Coronary artery (tissue), 2 donors: ENCODE results near the gene BTG4.

Source experiments
- DNase-seq: peaks from one replicate; pipeline ENCODE4 v3.0.0-alpha.2; 2017; ENCODE audit warnings: low spot score
- H3K27ac ChIP-seq, 2 donors: fragments of 200-600 bp; sonication (generic); one replicate each; pipeline ENCODE4 v1.5.1; 2016 to 2019
- H3K4me3 ChIP-seq: fragments of 200-600 bp; sonication (generic); 2 replicates; pipeline ENCODE4 v1.5.1; 2016; ENCODE audit warnings: mild to moderate bottlenecking, moderate library complexity
- TF ChIP-seq, protein P1 (sequence below): fragments of 200-600 bp; sonication (generic); IDR thresholded peaks from one replicate; pipeline ENCODE4 v1.5.1; 2019; ENCODE audit warnings: antibody characterized with exemption

The BTG4 gene

DNA sequence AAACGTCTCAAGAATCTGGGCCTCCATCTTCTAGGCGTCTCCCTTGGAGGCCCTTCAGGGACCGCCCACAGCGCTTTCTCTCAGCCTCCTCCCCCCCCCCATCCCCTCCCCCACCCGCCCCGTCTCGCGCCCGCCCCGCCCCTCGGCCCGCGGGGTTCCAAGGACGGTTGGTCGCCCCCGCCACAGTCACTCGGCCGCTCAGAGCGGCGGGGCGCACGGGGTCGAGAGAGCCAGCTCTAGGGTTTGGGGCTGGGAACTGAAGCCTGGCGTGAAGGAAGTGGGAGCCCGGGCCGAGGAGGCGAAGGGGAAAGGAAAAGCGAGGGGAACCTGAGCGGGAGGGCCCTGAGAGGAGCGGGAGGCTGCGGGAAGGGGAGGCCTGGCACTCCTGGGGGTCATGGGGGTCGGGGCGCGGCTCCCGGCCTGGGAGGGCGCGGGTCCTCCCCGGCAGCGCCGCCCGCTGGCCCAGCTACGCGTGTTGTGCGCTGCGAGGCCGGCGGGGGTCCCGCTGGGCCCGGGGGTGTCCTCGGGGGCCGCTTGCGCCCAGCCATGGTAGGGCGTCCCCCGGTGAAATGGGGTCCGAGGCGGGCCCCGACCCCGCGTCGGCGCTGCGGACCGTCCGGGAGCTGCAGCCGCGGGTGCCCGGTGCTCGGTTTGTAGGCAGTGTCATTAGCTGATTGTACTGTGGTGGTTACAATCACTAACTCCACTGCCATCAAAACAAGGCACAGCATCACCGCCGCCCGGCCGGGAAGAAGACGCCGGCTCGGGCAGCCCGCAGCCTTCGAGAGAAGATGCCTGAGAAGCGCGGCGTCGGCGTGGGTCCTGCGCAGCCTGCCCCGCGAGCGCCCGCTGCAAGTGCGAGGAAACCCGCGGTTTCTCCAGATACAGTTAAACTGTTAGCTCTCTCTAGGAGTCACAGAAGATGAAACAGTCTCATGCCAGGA is at the start of gene BTG4:
Gene BTG4 (minus strand): TSS at position 91 of the 944 bp plus-strand sequence. CDS start 13,610 bp downstream, outside the sequence.
- TF ChIP-seq, protein P1, sequence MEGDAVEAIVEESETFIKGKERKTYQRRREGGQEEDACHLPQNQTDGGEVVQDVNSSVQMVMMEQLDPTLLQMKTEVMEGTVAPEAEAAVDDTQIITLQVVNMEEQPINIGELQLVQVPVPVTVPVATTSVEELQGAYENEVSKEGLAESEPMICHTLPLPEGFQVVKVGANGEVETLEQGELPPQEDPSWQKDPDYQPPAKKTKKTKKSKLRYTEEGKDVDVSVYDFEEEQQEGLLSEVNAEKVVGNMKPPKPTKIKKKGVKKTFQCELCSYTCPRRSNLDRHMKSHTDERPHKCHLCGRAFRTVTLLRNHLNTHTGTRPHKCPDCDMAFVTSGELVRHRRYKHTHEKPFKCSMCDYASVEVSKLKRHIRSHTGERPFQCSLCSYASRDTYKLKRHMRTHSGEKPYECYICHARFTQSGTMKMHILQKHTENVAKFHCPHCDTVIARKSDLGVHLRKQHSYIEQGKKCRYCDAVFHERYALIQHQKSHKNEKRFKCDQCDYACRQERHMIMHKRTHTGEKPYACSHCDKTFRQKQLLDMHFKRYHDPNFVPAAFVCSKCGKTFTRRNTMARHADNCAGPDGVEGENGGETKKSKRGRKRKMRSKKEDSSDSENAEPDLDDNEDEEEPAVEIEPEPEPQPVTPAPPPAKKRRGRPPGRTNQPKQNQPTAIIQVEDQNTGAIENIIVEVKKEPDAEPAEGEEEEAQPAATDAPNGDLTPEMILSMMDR, result no peak
- no peak for DNase-seq
- Histone ChIP-seq H3K4me3 (peak within 1 kb of the TSS; percentile 69), H3K27ac (no peak within 1 kb of the TSS)

DNA sequence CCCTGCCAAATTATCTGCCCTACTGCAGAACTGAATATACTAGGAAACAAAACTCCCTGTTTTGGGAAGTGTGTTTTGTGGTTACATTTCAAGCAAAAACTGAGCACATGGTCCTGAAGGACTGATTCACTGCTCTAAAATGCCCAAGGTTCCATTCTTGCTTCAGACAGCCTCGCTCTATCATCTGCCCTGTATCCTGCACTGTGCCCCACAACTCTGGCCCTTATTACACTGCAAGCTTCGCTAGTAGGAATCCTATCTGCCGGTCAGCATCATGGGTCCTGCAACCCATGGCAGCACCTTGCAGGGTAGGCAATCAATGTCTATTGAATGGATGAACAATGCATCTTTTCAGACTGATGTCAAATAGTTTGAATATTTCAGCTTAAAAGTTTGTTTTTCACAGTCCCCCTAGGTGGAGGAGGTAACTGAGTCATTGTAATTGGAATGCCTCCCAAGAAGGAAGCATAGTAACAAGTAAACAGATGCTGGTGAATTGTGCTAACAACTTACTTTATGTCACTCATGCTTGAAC is 49.7 kb upstream of the BTG4 start:
- H3K27ac ChIP-seq, result no peak overlapping the region
- H3K4me3 ChIP-seq, result no peak overlapping the region
- TF ChIP-seq, protein P1, result no peak
- DNase-seq, result no peak

DNA sequence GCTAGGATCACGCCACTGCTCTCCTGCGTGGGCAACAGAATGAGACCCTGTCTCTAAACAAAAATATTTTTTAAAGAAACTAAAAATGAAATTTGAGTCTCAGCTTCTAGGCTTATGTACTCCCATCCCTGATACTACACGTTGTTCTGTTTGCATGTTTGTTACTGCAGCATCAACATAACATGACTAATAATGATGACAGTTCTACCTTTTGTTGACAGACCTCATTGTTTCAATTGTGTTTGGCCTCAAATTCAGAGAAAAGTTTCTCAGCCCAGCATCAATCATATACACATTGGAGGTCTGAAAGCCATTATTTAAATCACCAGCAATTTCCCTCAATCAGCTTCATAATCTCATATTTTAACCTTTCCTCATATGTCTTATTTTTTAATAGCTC is 49.1 kb upstream of the BTG4 start:
- DNase-seq, result no peak
- Histone ChIP-seq H3K27ac (no peak overlapping the region), H3K4me3 (no peak overlapping the region)

DNA sequence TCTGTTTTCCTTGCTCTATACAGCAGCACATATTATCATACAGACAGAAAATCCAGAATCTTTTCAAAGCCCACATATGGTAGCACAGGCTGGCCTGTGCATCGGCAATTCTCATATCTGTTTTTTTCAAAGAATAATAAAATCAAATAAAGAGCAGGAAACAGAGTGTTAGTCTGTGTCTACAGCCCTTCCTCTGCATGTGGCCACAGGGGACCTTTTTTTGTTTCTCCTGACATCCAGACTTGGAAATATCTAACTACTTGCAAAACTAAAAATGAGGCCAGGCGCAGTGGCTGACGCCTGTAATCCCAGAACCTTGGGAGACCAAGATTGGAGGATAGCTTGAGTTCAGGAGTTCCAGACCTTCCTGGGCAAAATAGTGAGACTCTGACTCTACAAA is 48.6 kb upstream of the BTG4 start:
- no peak overlapping the region for H3K4me3 ChIP-seq
- H3K27ac ChIP-seq, result no peak overlapping the region
- DNase-seq, result no peak
- TF ChIP-seq, protein P1, result no peak

More for the DNA sequence above, 49.1 kb upstream of the BTG4 start:
- TF ChIP-seq, protein P1, result no peak

DNA sequence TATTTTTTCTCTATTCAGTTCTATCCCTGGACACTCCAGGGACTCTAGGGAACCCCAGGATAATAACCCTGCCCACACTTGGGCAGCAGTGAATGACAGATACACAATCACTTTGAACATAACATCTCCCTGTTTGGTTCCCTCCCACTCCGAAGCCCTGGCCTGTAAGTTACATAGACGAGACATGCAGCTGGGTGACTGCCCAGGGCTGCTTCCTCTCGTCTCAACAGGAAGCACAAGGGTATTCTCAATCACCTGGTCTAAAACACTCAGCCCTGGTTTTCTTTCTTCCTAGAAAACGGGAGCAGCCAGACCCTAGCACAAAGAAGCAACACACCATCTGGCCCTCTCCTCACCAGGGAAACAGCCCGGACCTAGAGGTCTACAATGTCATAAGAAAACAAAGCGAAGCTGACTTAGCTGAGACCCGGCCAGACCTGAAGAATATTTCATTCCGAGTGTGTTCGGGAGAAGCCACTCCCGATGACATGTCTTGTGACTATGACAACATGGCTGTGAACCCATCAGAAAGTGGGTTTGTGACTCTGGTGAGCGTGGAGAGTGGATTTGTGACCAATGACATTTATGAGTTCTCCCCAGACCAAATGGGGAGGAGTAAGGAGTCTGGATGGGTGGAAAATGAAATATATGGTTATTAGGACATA is 47.7 kb upstream of the BTG4 start:
- no peak overlapping the region for H3K4me3 ChIP-seq

DNA sequence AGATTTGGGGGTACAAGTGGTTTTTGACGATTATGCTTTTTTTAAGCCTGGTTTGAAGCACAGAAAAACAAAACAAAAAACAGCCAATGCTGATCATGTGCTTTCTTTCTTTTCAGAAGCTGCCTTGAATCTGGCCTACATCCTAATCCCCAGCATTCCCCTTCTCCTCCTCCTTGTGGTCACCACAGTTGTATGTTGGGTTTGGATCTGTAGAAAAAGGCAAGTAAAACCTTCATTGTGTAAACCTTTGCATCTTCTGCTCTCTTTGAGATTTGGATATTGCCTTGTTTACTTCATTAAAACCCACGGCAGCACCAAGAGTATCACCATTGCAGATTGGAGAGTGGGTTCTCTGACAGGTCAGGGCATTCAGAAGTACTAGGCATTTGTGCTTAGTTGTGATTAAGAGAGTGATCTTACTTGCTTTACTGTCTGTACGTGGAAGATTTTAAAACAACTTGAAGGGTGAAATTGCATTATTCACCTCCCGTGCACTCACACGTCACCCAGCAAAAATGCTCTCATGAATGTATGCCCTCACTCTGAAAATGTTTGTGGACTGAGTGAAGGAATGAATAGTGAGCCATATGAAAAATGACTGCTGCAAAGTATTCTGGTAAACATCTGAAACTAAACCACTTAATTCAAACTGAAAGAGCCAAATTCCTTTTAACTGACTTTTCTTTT is 45.4 kb upstream of the BTG4 start:
- Histone ChIP-seq H3K27ac (peak overlapping the region in 1 of 2 donors; percentile 71), H3K4me3 (no peak overlapping the region)
- DNase-seq, result no peak
- TF ChIP-seq, protein P1, result no peak

More for the DNA sequence above, 47.7 kb upstream of the BTG4 start:
- TF ChIP-seq, protein P1, result no peak
- no peak overlapping the region for H3K27ac ChIP-seq
- DNase-seq, result no peak
